NCI-H446 (cell line): ENCODE results near the gene CLPSL1.

Source experiments
- DNase-seq, 2 experiments: peaks; one replicate each; lab custom pipeline; 2025; lab: John Stamatoyannopoulos, UW

Gene CLPSL1

GRCh38 chr6:35797837-35798526 lies 17.2 kb downstream of the CLPSL1 start:
- DNase-seq, result no peak

GRCh38 chr6:35798706-35799105 lies 17.9 kb downstream of the CLPSL1 start:
- DNase-seq, result no peak

- DNase-seq, result no peak
Measured at GRCh38 chr6:35801148-35801547, 20.3 kb downstream of the CLPSL1 start.

GRCh38 chr6:35804996-35805736 lies 24.3 kb downstream of the CLPSL1 start, which contains the start of gene LHFPL5:
Gene LHFPL5 (plus strand): TSS chr6:35805352. CDS start chr6:35805671, 319 bp downstream.
- peak in 1 of 2 experiments; percentile 12 for DNase-seq

GRCh38 chr6:35808688-35809087 lies 27.9 kb downstream of the CLPSL1 start:
- DNase-seq, result peak in 1 of 2 experiments; percentile 38

- no peak for DNase-seq
Measured at GRCh38 chr6:35809809-35810208, 29.0 kb downstream of the CLPSL1 start.

- no peak for DNase-seq
Measured at GRCh38 chr6:35810971-35811698, 30.3 kb downstream of the CLPSL1 start.

- no peak for DNase-seq
Measured at GRCh38 chr6:35811699-35811995, 30.8 kb downstream of the CLPSL1 start.

GRCh38 chr6:35817515-35817914 lies 36.7 kb downstream of the CLPSL1 start:
- no peak for DNase-seq

- no peak for DNase-seq
Measured at GRCh38 chr6:35823601-35824000, 42.8 kb downstream of the CLPSL1 start.

- no peak for DNase-seq
Measured at GRCh38 chr6:35824552-35825192, 43.9 kb downstream of the CLPSL1 start.

GRCh38 chr6:35829306-35829705 lies 48.5 kb downstream of the CLPSL1 start:
- no peak for DNase-seq

GRCh38 chr6:35831257-35832007 lies 50.6 kb downstream of the CLPSL1 start:
- DNase-seq, result no peak

GRCh38 chr6:35833536-35833935 lies 52.7 kb downstream of the CLPSL1 start:
- DNase-seq, result no peak
